SH-SY5Y (cell line): ENCODE data around the gene MYZAP.

ENCODE experiments used
- GATA2 ChIP-seq: IDR thresholded peaks from 2 replicates; pipeline ENCODE4 v1.6.1; 2011; ENCODE audit warnings: mild to moderate bottlenecking, low read depth, low read length
- GATA3 ChIP-seq: IDR thresholded peaks from 2 replicates; pipeline ENCODE4 v1.6.1; 2011; ENCODE audit warnings: low read depth, mild to moderate bottlenecking, low read length, moderate library complexity

DNA sequence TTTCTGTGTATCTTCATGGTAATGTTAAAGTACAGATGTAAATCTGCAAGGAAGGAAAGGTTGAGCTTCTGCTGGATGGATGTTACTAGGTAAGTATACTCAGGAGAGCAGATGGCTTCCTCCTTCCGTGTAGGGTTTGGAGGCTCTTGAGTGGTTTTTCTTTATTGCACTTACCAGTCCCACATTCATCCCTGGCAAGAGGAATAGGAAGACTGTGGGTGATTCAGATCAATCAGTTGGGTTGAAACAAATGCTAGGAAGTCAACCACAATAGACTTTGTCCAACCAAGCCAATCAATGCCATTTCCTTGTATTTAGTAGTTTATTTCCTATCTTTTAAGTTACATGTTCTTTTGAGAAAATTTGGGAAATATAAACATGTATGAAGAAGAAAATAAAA, 26.6 kb downstream of the MYZAP start:
- no peak for TF ChIP-seq GATA3
- no peak for TF ChIP-seq GATA2
